ENCODE measurements around the gene NTN5.
A peak's percentile ranks its signal among the peaks of the same experiment; 100 is the strongest.

The NTN5 gene

DNA sequence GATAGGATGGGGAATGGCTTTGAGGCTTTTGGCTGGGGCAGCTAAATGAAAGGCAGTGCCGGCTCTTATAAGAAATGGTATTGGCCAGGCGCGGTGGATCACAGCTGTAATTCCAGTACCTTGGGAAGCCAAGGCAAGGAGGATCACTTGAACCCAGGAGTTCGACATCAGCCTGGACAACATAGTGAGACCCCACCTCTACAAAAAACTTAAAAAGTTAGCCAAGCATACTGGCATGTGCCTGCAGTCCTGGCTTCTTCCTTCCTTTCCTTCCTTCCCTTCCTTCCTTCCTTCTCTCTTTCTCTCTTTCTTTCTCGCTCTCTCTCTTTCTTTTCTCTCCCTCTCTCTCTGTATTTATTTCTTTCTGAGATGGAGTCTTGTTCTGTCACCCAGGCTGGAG is 30.0 kb downstream of the NTN5 start:
- no peaks in the 10 kb centered on the region; the same call in 1 of the 2 replicates for H3K27me3 ChIP-seq (ENCODE audit: insufficient read depth, low read length)
- no peaks in the 10 kb centered on the region for H3K79me2 ChIP-seq (ENCODE audit: control insufficient read depth, insufficient read depth, low read length, unreplicated experiment)
- H3K4me3 ChIP-seq (ENCODE audit: low read depth, low read length), result no peak overlapping the region
- peaks cover 6% of the 10 kb centered on the region for H3K4me1 ChIP-seq (ENCODE audit: control insufficient read depth, insufficient read depth, low read length, unreplicated experiment)
- no peak overlapping the region for H2AFZ ChIP-seq (ENCODE audit: low read length, unreplicated experiment)
- H3K36me3 ChIP-seq (ENCODE audit: insufficient read depth, low read length), result no peaks in the 10 kb centered on the region
- no peak overlapping the region for H3K27ac ChIP-seq (ENCODE audit: low read depth, low read length)

DNA sequence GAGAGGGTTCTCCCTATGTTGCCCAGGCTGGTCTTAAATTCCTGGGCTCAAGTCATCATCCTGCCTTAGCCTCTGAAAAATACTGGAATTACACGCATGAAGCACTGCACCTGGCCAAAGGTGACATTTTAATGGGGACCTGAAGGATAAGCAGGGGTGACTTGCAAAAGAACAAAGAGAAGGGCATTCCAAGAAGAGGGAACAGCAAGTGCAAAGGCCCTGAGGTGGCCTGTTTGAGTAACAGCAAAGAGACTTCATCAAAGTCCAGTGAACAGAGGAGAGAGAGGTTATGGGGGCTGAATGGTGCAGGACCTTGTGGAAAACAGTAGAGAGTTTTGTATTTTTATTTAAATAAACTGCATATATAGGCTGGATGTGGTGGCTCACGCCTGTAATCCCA is 31.0 kb downstream of the NTN5 start:
- Histone ChIP-seq H3K36me3 (ENCODE audit: insufficient read depth, low read length) (no peaks in the 10 kb centered on the region), H3K4me1 (ENCODE audit: control insufficient read depth, insufficient read depth, low read length, unreplicated experiment) (peaks cover 4% of the 10 kb centered on the region), H3K27ac (ENCODE audit: low read depth, low read length) (no peak overlapping the region), H3K79me2 (ENCODE audit: control insufficient read depth, insufficient read depth, low read length, unreplicated experiment) (no peaks in the 10 kb centered on the region), H3K27me3 (ENCODE audit: insufficient read depth, low read length) (no peaks in the 10 kb centered on the region; the same call in 1 of the 2 replicates), H2AFZ (ENCODE audit: low read length, unreplicated experiment) (no peak overlapping the region), H3K4me3 (ENCODE audit: low read depth, low read length) (no peak overlapping the region)

DNA sequence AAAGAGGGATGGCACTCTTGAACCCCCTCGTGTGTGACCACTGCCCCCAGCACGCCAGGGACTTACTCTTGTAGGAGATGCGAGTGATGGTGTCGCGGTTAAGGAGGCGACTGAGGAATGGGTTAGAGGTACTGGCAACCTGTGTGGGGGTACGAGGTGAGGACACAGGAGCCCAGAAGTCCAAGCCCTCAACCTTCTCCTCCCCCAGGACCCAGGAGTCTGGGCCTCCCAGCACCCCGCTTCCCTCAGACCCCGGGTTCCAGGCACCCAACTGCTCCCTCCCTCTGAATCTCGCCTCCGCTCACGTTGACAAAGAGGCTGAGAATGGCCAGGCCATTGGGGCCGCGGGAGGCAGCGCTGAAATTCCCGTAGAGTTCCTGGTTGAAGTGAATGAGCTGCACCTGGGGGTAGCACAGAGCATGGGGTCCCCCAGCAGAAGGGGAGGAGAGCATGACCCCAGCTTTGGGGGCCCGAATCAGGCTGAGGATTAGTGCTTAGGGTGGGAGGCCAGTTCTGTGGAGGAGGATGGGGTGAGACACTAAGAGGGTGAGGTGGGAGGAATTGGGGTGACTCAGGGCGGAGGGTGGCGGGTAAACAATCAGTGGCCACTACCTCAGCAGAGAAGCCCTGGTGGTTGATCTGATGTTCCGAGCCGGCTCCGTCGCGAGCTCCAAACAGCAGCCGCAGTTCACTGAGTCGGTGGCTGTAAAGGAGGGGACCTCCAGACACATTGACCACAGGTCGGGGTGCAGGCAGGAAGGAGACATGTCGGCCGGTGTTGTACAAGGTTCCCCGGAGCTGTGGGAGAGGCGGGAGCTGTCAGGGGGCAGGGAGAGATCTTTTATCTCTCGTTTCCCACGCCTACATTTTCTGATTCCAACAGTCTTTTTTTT is 33.1 kb downstream of the NTN5 start:
- H3K4me3 ChIP-seq (ENCODE audit: low read depth, low read length), result no peak overlapping the region
- H3K27ac ChIP-seq (ENCODE audit: low read depth, low read length), result no peak overlapping the region
- no peaks in the 10 kb centered on the region for H3K36me3 ChIP-seq (ENCODE audit: insufficient read depth, low read length)
- H3K4me1 ChIP-seq (ENCODE audit: control insufficient read depth, insufficient read depth, low read length, unreplicated experiment), result peaks cover 4% of the 10 kb centered on the region
- H2AFZ ChIP-seq (ENCODE audit: low read length, unreplicated experiment), result no peak overlapping the region
- H3K27me3 ChIP-seq (ENCODE audit: insufficient read depth, low read length), result no peaks in the 10 kb centered on the region; the same call in 1 of the 2 replicates
- no peaks in the 10 kb centered on the region for H3K79me2 ChIP-seq (ENCODE audit: control insufficient read depth, insufficient read depth, low read length, unreplicated experiment)

DNA sequence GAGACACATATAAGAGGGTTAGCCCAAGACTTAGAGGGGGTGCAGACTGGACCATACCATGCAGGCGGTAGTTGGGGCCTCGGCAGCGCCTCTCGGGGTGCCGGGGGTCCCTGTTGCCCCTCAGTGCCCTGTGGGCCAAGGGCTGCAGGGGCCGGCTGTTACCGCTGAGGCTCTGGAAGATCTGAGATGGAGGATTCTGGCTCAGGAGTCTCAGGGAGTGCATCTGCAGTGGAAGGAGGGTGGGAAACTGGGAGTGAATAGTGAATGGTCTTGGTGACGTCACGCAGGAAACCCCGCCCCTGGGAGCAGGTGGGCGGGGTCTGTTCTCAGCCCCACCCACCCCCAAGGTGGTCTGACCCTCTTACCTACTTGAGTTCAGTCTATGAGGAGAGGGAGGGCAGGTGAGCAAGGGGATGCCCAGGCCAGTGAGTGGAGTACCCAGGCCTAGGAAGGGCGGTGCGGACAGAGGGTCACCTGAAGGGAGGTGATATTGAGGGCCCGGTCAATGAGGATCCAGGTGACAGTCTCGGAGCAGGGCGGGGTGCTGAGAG is 33.9 kb downstream of the NTN5 start:
- Histone ChIP-seq H2AFZ (ENCODE audit: low read length, unreplicated experiment) (no peak overlapping the region), H3K27me3 (ENCODE audit: insufficient read depth, low read length) (no peaks in the 10 kb centered on the region; the same call in 1 of the 2 replicates), H3K4me1 (ENCODE audit: control insufficient read depth, insufficient read depth, low read length, unreplicated experiment) (peaks cover 11% of the 10 kb centered on the region), H3K79me2 (ENCODE audit: control insufficient read depth, insufficient read depth, low read length, unreplicated experiment) (no peaks in the 10 kb centered on the region), H3K36me3 (ENCODE audit: insufficient read depth, low read length) (no peaks in the 10 kb centered on the region), H3K4me3 (ENCODE audit: low read depth, low read length) (peak overlapping the region; percentile 66), H3K27ac (ENCODE audit: low read depth, low read length) (no peak overlapping the region)

DNA sequence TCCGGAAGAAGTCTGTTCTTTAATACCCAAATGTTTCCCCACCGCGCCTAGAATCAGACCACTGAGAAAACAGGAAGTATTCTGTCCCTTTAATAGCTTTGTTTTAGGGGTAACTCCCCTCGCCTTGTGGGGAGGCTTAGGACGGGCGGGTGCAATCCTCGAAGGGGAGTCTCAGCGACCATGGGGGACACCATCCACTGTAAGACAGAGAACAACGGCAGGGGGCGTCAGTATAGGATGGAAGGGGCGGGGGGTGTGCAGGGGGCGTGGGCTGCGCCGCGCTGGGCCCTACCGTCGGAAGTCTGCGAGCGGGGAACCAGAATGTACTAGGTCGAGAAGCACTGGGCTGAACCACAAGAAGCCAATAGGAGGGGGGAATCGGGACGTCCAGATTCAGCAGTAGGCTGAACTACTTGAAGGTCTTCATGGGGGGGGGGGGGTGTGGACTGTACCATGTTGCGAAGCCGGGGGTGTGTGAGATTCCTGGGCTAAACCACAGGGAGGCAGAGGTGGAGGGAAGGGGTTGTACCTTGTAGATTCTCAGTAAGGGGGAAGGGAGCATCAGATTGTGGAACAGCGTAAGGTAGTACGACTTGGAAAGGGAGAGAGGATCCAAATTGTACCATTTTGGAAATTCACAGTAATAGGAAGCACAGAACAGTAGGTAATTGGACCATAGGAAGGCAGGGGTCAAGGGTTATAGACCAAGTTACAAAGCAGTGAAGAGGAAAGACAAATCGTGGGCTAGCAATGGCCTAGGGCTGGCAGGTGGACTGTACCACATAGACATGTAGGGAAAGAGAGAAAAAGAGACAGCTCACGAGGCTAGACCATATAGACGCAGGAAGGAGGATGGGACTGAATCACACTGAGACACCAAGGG is 34.6 kb downstream of the NTN5 start:
- peak overlapping the region; percentile 73 for H3K27ac ChIP-seq (ENCODE audit: low read depth, low read length)
- H3K27me3 ChIP-seq (ENCODE audit: insufficient read depth, low read length), result no peaks in the 10 kb centered on the region; the same call in 1 of the 2 replicates
- H2AFZ ChIP-seq (ENCODE audit: low read length, unreplicated experiment), result peak overlapping the region; percentile 84
- H3K79me2 ChIP-seq (ENCODE audit: control insufficient read depth, insufficient read depth, low read length, unreplicated experiment), result no peaks in the 10 kb centered on the region
- no peaks in the 10 kb centered on the region for H3K36me3 ChIP-seq (ENCODE audit: insufficient read depth, low read length)
- H3K4me1 ChIP-seq (ENCODE audit: control insufficient read depth, insufficient read depth, low read length, unreplicated experiment), result peaks cover 18% of the 10 kb centered on the region
- H3K4me3 ChIP-seq (ENCODE audit: low read depth, low read length), result peak overlapping the region; percentile 81

DNA sequence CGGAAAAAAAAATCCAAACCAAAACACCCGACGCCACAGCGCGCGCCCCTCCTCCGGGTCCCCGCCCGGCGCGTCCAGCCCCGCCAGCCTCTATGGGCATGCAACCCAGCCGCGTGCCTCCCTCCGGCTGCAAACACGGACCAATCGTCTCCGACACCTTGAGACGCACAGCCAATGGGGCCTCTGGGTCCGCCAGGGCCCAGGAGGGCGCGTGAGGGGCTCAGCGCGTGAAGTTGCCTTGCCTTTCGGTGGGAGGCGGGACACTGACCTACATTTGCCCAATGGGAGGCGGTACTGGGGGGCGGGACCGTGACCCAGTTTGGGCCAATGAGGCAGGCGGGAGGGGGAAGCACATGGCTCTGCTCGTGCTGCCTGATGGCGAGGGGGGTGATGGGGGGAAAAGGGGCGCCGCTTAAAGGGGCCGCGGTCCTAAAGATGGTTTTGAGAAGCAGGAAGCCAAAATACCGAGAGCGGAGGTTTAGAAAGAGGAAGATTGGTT is 35.3 kb downstream of the NTN5 start:
- Histone ChIP-seq H3K27ac (ENCODE audit: low read depth, low read length) (peak overlapping the region; percentile 73), H3K79me2 (ENCODE audit: control insufficient read depth, insufficient read depth, low read length, unreplicated experiment) (no peaks in the 10 kb centered on the region), H2AFZ (ENCODE audit: low read length, unreplicated experiment) (peak overlapping the region; percentile 84), H3K27me3 (ENCODE audit: insufficient read depth, low read length) (no peaks in the 10 kb centered on the region; the same call in 1 of the 2 replicates), H3K4me3 (ENCODE audit: low read depth, low read length) (peak overlapping the region; percentile 81), H3K36me3 (ENCODE audit: insufficient read depth, low read length) (no peaks in the 10 kb centered on the region), H3K4me1 (ENCODE audit: control insufficient read depth, insufficient read depth, low read length, unreplicated experiment) (peaks cover 23% of the 10 kb centered on the region)

DNA sequence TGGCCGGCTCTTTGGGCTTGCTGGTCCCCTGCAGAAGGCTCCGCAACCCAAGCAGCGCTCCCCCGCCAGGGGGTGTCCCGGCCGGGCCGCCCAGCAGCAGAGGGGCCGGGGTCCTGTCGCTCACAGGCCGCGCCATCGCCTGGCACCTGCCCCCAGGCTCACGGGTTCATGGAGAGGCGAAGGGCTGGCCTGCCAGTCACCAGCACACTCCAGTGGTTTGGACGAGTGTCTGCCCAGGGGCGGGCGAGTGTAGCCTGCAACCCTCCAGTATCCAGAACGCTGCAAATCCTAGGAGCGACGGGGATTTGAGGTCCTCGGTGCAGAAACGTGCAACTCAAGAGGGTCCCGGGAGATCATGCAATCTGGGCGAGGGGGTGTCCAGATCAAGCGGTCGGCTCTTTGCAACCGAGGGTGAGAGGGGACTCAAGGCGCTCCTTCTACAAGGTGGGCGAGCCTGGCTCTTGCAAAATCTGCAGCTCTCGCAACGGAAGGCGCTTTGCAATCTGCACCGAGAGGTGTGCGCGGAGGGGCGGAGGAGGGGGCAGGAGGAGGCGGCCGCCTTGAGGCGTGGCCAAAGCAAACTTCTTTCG is 35.9 kb downstream of the NTN5 start, which contains the start of gene DBP:
DBP (minus strand) TSS at position 521 of the 590 bp plus-strand sequence; CDS start at position 136, 385 bp downstream.
- peak within 1 kb of the TSS; percentile 84 for H2AFZ ChIP-seq (ENCODE audit: low read length, unreplicated experiment)
- peak within 1 kb of the TSS; percentile 73 for H3K27ac ChIP-seq (ENCODE audit: low read depth, low read length)
- no peaks in the 10 kb centered on the region for H3K36me3 ChIP-seq (ENCODE audit: insufficient read depth, low read length)
- H3K27me3 ChIP-seq (ENCODE audit: insufficient read depth, low read length), result no peaks in the 10 kb centered on the region; the same call in 1 of the 2 replicates
- no peaks in the 10 kb centered on the region for H3K79me2 ChIP-seq (ENCODE audit: control insufficient read depth, insufficient read depth, low read length, unreplicated experiment)
- H3K4me3 ChIP-seq (ENCODE audit: low read depth, low read length), result peak within 1 kb of the TSS; percentile 81
- H3K4me1 ChIP-seq (ENCODE audit: control insufficient read depth, insufficient read depth, low read length, unreplicated experiment), result peaks cover 25% of the 10 kb centered on the region

DNA sequence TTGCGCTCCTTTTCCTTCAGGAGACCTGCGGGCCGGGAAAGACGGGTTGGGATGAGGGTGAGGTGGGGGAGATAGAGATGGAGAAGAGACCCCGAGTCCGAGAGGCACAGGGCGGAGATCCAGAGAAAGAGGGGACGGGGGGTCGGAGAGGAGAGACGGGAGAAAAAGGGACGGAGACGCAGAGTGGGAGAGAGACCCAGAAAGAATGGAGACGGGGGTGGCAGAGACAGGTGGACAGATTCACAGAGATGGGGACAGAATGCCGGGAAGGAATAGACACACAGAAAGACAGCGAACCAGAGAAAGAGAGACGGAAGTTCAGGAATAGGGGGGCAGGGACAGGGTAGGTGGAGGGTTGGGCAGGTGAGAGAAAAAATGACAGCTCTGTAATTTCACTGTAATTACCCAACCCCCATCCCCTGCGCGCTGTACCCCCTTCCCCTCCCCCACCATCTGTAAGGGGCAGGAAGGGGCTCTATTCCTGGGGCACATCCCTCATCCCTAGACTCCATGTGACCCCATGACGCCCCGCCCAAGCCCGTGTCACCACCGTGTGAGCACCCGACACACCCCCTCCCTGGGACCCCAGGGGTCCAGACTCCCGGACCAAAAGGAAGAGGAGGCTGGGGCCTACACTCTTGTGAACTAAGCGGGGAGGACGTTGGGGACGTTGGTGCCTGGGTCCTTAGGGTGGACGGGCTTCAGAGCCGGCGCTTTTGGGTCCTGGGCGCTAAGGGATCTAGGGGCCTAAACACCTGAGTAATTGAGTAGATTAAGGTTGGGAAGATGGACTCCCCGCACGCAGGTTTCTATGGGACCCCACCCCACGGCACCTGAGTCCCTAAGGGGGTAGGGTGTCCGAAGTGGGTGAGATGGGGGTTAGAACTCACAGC is 36.6 kb downstream of the NTN5 start:
- Histone ChIP-seq H3K4me1 (ENCODE audit: control insufficient read depth, insufficient read depth, low read length, unreplicated experiment) (peaks cover 25% of the 10 kb centered on the region), H3K79me2 (ENCODE audit: control insufficient read depth, insufficient read depth, low read length, unreplicated experiment) (no peaks in the 10 kb centered on the region), H3K36me3 (ENCODE audit: insufficient read depth, low read length) (no peaks in the 10 kb centered on the region), H3K4me3 (ENCODE audit: low read depth, low read length) (peak overlapping the region; percentile 81), H3K27me3 (ENCODE audit: insufficient read depth, low read length) (no peaks in the 10 kb centered on the region; the same call in 1 of the 2 replicates), H3K27ac (ENCODE audit: low read depth, low read length) (no peak overlapping the region), H2AFZ (ENCODE audit: low read length, unreplicated experiment) (no peak overlapping the region)

DNA sequence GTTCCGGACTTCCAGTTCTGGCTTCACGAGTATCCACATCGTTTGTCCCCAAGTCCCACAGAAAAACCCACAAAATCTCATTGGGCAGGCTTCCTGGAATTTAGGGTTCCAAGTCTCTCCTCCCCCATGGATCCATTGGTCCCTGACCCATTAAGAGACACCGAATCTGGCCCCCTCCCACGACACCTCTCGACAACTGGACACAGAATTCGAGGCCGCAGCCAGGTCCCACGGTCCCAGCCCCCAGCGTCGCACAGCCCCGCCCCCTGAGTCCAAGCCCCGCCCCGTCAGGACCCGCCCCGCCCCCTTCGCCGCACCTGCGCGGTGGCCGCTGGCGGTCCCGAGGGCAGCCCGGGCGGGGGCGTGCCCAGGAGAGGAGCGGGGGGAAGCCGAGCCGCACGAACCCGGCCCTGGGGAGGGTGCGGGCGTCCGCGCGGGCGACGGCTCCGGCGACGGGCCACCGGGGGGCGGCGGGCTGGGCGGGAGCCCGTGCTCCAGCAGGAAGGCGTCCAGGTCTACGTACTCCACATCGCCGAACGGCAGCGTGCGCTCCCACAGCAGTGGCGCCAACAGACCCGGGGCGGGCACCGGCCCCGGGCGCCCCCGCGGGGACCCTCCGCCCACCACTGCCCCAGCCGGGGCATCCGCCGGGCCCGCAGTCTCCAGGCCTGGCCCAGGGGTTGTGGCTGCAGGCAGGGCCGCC is 37.4 kb downstream of the NTN5 start:
- H3K27me3 ChIP-seq (ENCODE audit: insufficient read depth, low read length), result no peaks in the 10 kb centered on the region; the same call in 1 of the 2 replicates

More for the DNA sequence above, 37.4 kb downstream of the NTN5 start:
- peak overlapping the region; percentile 14 for H2AFZ ChIP-seq (ENCODE audit: low read length, unreplicated experiment)
- peaks cover 25% of the 10 kb centered on the region for H3K4me1 ChIP-seq (ENCODE audit: control insufficient read depth, insufficient read depth, low read length, unreplicated experiment)
- H3K36me3 ChIP-seq (ENCODE audit: insufficient read depth, low read length), result no peaks in the 10 kb centered on the region
- H3K27ac ChIP-seq (ENCODE audit: low read depth, low read length), result peak overlapping the region; percentile 65
- H3K4me3 ChIP-seq (ENCODE audit: low read depth, low read length), result peak overlapping the region; percentile 76
- H3K79me2 ChIP-seq (ENCODE audit: control insufficient read depth, insufficient read depth, low read length, unreplicated experiment), result no peaks in the 10 kb centered on the region

All from ACC112 (cell line).